H1 (cell line): ENCODE results near the gene CSRNP3. TPM values are rescaled to one million over a fixed set of nuclear protein-coding genes. Genes with fewer than 3 reads are reported as not detected.

Source experiments
- CTCF ChIA-PET: fragments of 300-600 bp; sonication (Branson Sonifier 250); formaldehyde crosslinking; loops from one replicate; lab custom pipeline; 2021; ENCODE audit not compliant: partially characterized antibody; lab: Charles Lee
- POLR2A ChIA-PET: fragments of 300-600 bp; sonication (Branson Sonifier 250); formaldehyde crosslinking; loops from one replicate; lab custom pipeline; 2021; ENCODE audit warnings: inconsistent platforms; ENCODE audit not compliant: partially characterized antibody; lab: Charles Lee
- DNase-seq, 2 experiments: peaks; one replicate each; pipeline versions ENCODE4 v3.0.0 to v3.0.0-alpha.2; 2010 to 2022; ENCODE audit warnings: low spot score in 2 of 2, low read depth in 1 of 2, mixed read lengths in 1 of 2
- FAIRE-seq: peaks from 2 replicates; lab custom pipeline; 2011; peaks lifted over from hg19 to GRCh38; lab: Jason Lieb, UNC
- H2AFZ ChIP-seq: 2 replicates; pipeline ENCODE4 v1.8.1; 2012; ENCODE audit warnings: low read length, inconsistent platforms
- H2AK5ac ChIP-seq: 2 replicates; pipeline ENCODE4 v1.6.1; 2013; ENCODE audit warnings: low read depth, low read length
- H2BK120ac ChIP-seq: replicated peaks from 2 replicates; pipeline ENCODE3; 2013; ENCODE audit warnings: low read depth, low read length, inconsistent platforms
- H2BK12ac ChIP-seq: 2 replicates; pipeline ENCODE4 v1.6.1; 2013; ENCODE audit warnings: low read depth, low read length
- H2BK15ac ChIP-seq: 2 replicates; pipeline ENCODE4 v1.6.1; 2013; ENCODE audit warnings: low read length
- H2BK20ac ChIP-seq: 2 replicates; pipeline ENCODE4 v1.6.1; 2013; ENCODE audit warnings: low read length
- H2BK5ac ChIP-seq: 2 replicates; pipeline ENCODE4 v1.6.1; 2013; ENCODE audit warnings: low read depth, low read length
- H3K14ac ChIP-seq: 2 replicates; pipeline ENCODE4 v1.6.1; 2013; ENCODE audit warnings: inconsistent platforms; ENCODE audit not compliant: insufficient read length
- H3K18ac ChIP-seq: 2 replicates; pipeline ENCODE4 v1.6.1; 2013; ENCODE audit warnings: low read length; ENCODE audit errors: extremely low read depth
- H3K23ac ChIP-seq: 2 replicates; pipeline ENCODE4 v1.6.1; 2013; ENCODE audit warnings: inconsistent platforms; ENCODE audit not compliant: insufficient read length
- H3K23me2 ChIP-seq: 2 replicates; pipeline ENCODE4 v1.6.1; 2013; ENCODE audit warnings: low read depth, low read length
- H3K27ac ChIP-seq: 2 replicates; pipeline ENCODE4 v1.6.1; 2011; ENCODE audit warnings: low read depth, low read length, inconsistent platforms
- H3K27me3 ChIP-seq, 4 experiments: replicated peaks in 1 of 4; 1 replicate in 1 of 4; 2 replicates in 3 of 4; pipeline versions ENCODE4 v1.6.1 to v1.8.1; 2011 to 2013; ENCODE audit warnings: low read length in 3 of 4, mild to moderate bottlenecking in 3 of 4, inconsistent platforms in 2 of 4, mixed read lengths in 2 of 4, moderate library complexity in 1 of 4; ENCODE audit not compliant: control insufficient read depth in 3 of 4, insufficient read depth in 3 of 4; ENCODE audit errors: extremely low read depth in 1 of 4
- H3K36me3 ChIP-seq, 4 experiments: 2 replicates each; pipeline versions ENCODE4 v1.6.1 to v1.8.1; 2011 to 2013; ENCODE audit warnings: mild to moderate bottlenecking in 4 of 4, low read length in 3 of 4, moderate library complexity in 2 of 4, control low read depth in 1 of 4, inconsistent platforms in 1 of 4; ENCODE audit not compliant: insufficient read depth in 4 of 4, control insufficient read depth in 2 of 4
- H3K4ac ChIP-seq: replicated peaks from 2 replicates; pipeline ENCODE3; 2013; ENCODE audit warnings: low read length, low read depth, mixed read lengths, inconsistent platforms; ENCODE audit not compliant: insufficient read length
- H3K4me1 ChIP-seq, 4 experiments: replicated peaks in 1 of 4; 1 replicate in 1 of 4; 2 replicates in 3 of 4; pipeline versions ENCODE4 v1.6.1 to v1.8.1; 2011 to 2013; ENCODE audit warnings: low read length in 3 of 4, inconsistent platforms in 2 of 4, mixed read lengths in 1 of 4; ENCODE audit not compliant: insufficient read depth in 4 of 4, control insufficient read depth in 3 of 4
- H3K4me2 ChIP-seq, 2 experiments: 2 replicates each; pipeline versions ENCODE4 v1.6.1 to v1.8.1; 2011 to 2013; ENCODE audit warnings: low read depth in 2 of 2, low read length in 2 of 2, control low read depth in 1 of 2, inconsistent platforms in 1 of 2, mild to moderate bottlenecking in 1 of 2; ENCODE audit not compliant: insufficient read depth in 1 of 2
- H3K4me3 ChIP-seq, 4 experiments: fragments of 200-600, 300-600 bp in 1 of 4; sonication (generic), shearing (Covaris generic), sonication (Bioruptor Twin) in 1 of 4; 2 replicates each; pipeline versions ENCODE4 v1.5.1 to v1.8.1; 2011 to 2016; ENCODE audit warnings: low read length in 4 of 4, low read depth in 3 of 4, control low read depth in 2 of 4, inconsistent platforms in 2 of 4, mild to moderate bottlenecking in 2 of 4, mixed read lengths in 1 of 4, moderate library complexity in 1 of 4; ENCODE audit not compliant: insufficient read depth in 2 of 4; ENCODE audit errors: extremely low read depth in 1 of 4
- H3K56ac ChIP-seq: replicated peaks from 2 replicates; pipeline ENCODE3; 2013; ENCODE audit warnings: low read depth, mild to moderate bottlenecking, mixed read lengths, low read length, inconsistent platforms; ENCODE audit not compliant: insufficient read length
- H3K79me1 ChIP-seq: 2 replicates; pipeline ENCODE4 v1.6.1; 2013; ENCODE audit warnings: low read depth, low read length, control low read depth
- H3K79me2 ChIP-seq, 2 experiments: 2 replicates each; pipeline versions ENCODE4 v1.6.1 to v1.8.1; 2012 to 2013; ENCODE audit warnings: low read length in 2 of 2, mild to moderate bottlenecking in 2 of 2, inconsistent platforms in 1 of 2; ENCODE audit not compliant: insufficient read depth in 2 of 2, control insufficient read depth in 1 of 2
- H3K9ac ChIP-seq, 4 experiments: replicated peaks in 1 of 4; 1 replicate in 1 of 4; 2 replicates in 3 of 4; pipeline versions ENCODE4 v1.6.1 to v1.8.1; 2011 to 2013; ENCODE audit warnings: low read depth in 3 of 4, low read length in 3 of 4, control low read depth in 2 of 4, mild to moderate bottlenecking in 2 of 4, moderate library complexity in 2 of 4, inconsistent platforms in 1 of 4; ENCODE audit errors: extremely low read depth in 1 of 4
- H3K9me3 ChIP-seq, 2 experiments: 2 replicates each; pipeline versions ENCODE4 v1.6.1 to v1.8.1; 2012 to 2013; ENCODE audit warnings: mild to moderate bottlenecking in 2 of 2, moderate library complexity in 2 of 2, control low read depth in 1 of 2, inconsistent platforms in 1 of 2, low read depth in 1 of 2, low read length in 1 of 2, mixed read lengths in 1 of 2; ENCODE audit not compliant: insufficient read depth in 2 of 2
- H4K20me1 ChIP-seq, 2 experiments: replicated peaks in 1 of 2; 2 replicates each; pipeline versions ENCODE3 to v1.8.1; 2011 to 2013; ENCODE audit warnings: inconsistent platforms in 2 of 2, low read length in 2 of 2, mild to moderate bottlenecking in 1 of 2; ENCODE audit not compliant: insufficient read depth in 2 of 2, control insufficient read depth in 1 of 2
- H4K5ac ChIP-seq: 2 replicates; pipeline ENCODE4 v1.6.1; 2013; ENCODE audit warnings: low read length, low read depth, mixed read lengths, inconsistent platforms; ENCODE audit not compliant: insufficient read length
- H4K8ac ChIP-seq: 2 replicates; pipeline ENCODE4 v1.8.0; 2013; ENCODE audit warnings: mild to moderate bottlenecking, moderate library complexity, low read length, inconsistent platforms; ENCODE audit not compliant: insufficient read depth; ENCODE audit errors: extremely low read depth
- H4K91ac ChIP-seq: replicated peaks from 2 replicates; pipeline ENCODE3; 2013; ENCODE audit warnings: low read length, mixed read lengths, inconsistent platforms; ENCODE audit not compliant: insufficient read length
- CBX8 ChIP-seq: fragments of 300-800, 300-1000 bp; sonication (generic); IDR thresholded peaks from 2 replicates; pipeline ENCODE4 v1.7.1; 2016; ENCODE audit warnings: low read depth, low read length, borderline replicate concordance
- CEBPB ChIP-seq: IDR thresholded peaks from 2 replicates; pipeline ENCODE4 v1.6.1; 2012; ENCODE audit warnings: low read depth, low read length
- CHD1 ChIP-seq: IDR thresholded peaks from 2 replicates; pipeline ENCODE4 v1.6.1; 2012; ENCODE audit warnings: low read depth, low read length, improper control_type of control experiment
- MAFK ChIP-seq: IDR thresholded peaks from 2 replicates; pipeline ENCODE4 v1.6.1; 2012; ENCODE audit warnings: low read depth, mild to moderate bottlenecking, improper control_type of control experiment, low read length
- POU5F1 ChIP-seq: IDR thresholded peaks from 2 replicates; pipeline ENCODE4 v1.6.1; 2011; ENCODE audit warnings: low read depth, mild to moderate bottlenecking, low read length, moderate library complexity
- RBBP5 ChIP-seq: IDR thresholded peaks from 2 replicates; pipeline ENCODE4 v1.7.1; 2012; ENCODE audit warnings: low read depth, mild to moderate bottlenecking, inconsistent platforms, low read length, moderate library complexity, borderline replicate concordance
- TAF1 ChIP-seq: IDR thresholded peaks from 2 replicates; pipeline ENCODE4 v1.6.1; 2011; ENCODE audit warnings: mild to moderate bottlenecking, low read depth, low read length
- WGBS, 2 experiments: shearing (Covaris generic) in 1 of 2; methylation state at CpG; one replicate each; pipeline versions ENCODE4 v1.1.6 to v1.1.7; 2013 to 2015; ENCODE audit warnings: low lambda C conversion rate in 2 of 2, mixed read lengths in 2 of 2, inconsistent platforms in 1 of 2, low coverage in 1 of 2, missing lambda C conversion rate in 1 of 2; ENCODE audit not compliant: insufficient replicate concordance in 2 of 2, insufficient coverage in 1 of 2, insufficient read length in 1 of 2; ENCODE audit errors: extremely low coverage in 1 of 2, missing lambda C conversion rate in 1 of 2; 5-methylcytosine and 5-hydroxymethylcytosine counted together
- polyA plus RNA-seq, 7 experiments: library from polyadenylated mRNA; depleted of rRNA in 3 of 7; stranded (reverse) in 5 of 7; unstranded in 2 of 7; fragments of >200 nt in 5 of 7; fragments of 200-250 nt in 2 of 7; gene quantifications; 1 replicate in 5 of 7; 2 replicates in 1 of 7; 4 replicates in 1 of 7; pipeline versions ENCODE4 v1.2.1 to v1.2.3, GENCODE V29; 2011 to 2013; ENCODE audit warnings: missing spikeins in 2 of 7, mixed read lengths in 2 of 7
- total RNA-seq: library from RNA; stranded (reverse); fragmentation: NEBNext Ultra II Directional; extraction: Animal tissue kit (Norgen Biotek cat#: 25700); gene quantifications from 2 replicates; pipeline ENCODE4 v1.2.1, GENCODE V29; 2021
- TF ChIP-seq, protein P1 (sequence below): IDR thresholded peaks from 2 replicates; pipeline ENCODE4 v1.6.1; 2012; ENCODE audit warnings: inconsistent platforms
- TF ChIP-seq, protein P2 (sequence below), 3 experiments: IDR thresholded peaks; 1 replicate in 2 of 3; 2 replicates in 1 of 3; pipeline versions ENCODE4 v1.5.1 to v1.6.1; 2011; ENCODE audit warnings: low read length in 3 of 3, mild to moderate bottlenecking in 3 of 3, inconsistent platforms in 2 of 3, low read depth in 1 of 3, moderate library complexity in 1 of 3; ENCODE audit not compliant: insufficient read depth in 1 of 3; ENCODE audit errors: control extremely low read depth in 1 of 3

Gene CSRNP3
- total and polyA plus RNA-seq, 2 of the 8 experiments (the other 6 are each of a cell fraction or from before 2014, with no cell fraction given), result 1.3 to 6.5 TPM

DNA sequence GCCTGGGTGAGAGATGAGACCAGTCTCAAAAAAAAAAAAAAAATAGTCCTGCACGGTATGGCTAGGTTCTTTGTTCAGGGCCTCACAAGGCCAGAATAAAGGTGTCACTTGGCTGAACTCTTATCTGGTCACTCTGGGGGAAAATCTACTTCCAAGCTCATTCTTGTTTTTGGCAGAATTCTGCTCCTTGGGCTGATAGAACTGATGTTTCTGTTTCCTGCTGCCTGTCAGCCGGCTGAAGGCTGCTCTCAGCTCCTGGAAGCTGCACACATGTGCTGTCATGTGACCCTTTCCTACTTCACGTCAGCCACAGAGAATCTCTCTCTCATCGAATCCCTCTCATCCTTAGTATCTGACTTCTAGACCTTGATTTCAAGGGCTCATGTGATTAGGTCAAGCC, 10.4 kb downstream of the CSRNP3 start:
- Histone ChIP-seq H3K27me3 (no peaks in the 10 kb centered on the region), H3K56ac (no peak overlapping the region), H4K91ac (no peak overlapping the region), H3K9ac (no peak overlapping the region), H3K4me2 (no peak overlapping the region), H2BK12ac (no peak overlapping the region), H2AK5ac (no peak overlapping the region), H3K36me3 (no peaks in the 10 kb centered on the region), H2BK15ac (no peak overlapping the region), H3K79me2 (peaks cover 0 to 4% of the 10 kb centered on the region in 2 experiments; a peak in 1 of 4 replicates), H3K4ac (no peak overlapping the region), H3K18ac (no peak overlapping the region), H3K9me3 (no peaks in the 10 kb centered on the region; a peak in 1 of 4 replicates), H3K23ac (no peak overlapping the region), H3K4me3 (no peak overlapping the region), H2AFZ (no peak overlapping the region), H2BK20ac (no peak overlapping the region), H3K27ac (no peak overlapping the region), H4K20me1 (peaks cover 0 to 2% of the 10 kb centered on the region in 2 experiments), H2BK120ac (no peak overlapping the region), H3K79me1 (peaks cover 2% of the 10 kb centered on the region; the same call in 1 of the 2 replicates), H2BK5ac (no peak overlapping the region), H3K14ac (no peak overlapping the region), H3K4me1 (no peaks in the 10 kb centered on the region), H4K5ac (no peak overlapping the region), H4K8ac (no peak overlapping the region), H3K23me2 (no peaks in the 10 kb centered on the region)
- FAIRE-seq (no peak), DNase-seq (no peak)
- ChIA-PET CTCF (interaction anchor here (2.1 kb wide), 1 partner anchor 77 kb away, joined by 11 read pairs; no protein-coding TSS in a partner anchor), POLR2A (no interaction called here)
- TF ChIP-seq CHD1 (no peak), CBX8 (no peak), TAF1 (no peak), MAFK (no peak), RBBP5 (no peak), CEBPB (no peak), POU5F1 (no peak)
- TF ChIP-seq, protein P1, sequence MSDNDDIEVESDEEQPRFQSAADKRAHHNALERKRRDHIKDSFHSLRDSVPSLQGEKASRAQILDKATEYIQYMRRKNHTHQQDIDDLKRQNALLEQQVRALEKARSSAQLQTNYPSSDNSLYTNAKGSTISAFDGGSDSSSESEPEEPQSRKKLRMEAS, result no peak
- TF ChIP-seq, protein P2, sequence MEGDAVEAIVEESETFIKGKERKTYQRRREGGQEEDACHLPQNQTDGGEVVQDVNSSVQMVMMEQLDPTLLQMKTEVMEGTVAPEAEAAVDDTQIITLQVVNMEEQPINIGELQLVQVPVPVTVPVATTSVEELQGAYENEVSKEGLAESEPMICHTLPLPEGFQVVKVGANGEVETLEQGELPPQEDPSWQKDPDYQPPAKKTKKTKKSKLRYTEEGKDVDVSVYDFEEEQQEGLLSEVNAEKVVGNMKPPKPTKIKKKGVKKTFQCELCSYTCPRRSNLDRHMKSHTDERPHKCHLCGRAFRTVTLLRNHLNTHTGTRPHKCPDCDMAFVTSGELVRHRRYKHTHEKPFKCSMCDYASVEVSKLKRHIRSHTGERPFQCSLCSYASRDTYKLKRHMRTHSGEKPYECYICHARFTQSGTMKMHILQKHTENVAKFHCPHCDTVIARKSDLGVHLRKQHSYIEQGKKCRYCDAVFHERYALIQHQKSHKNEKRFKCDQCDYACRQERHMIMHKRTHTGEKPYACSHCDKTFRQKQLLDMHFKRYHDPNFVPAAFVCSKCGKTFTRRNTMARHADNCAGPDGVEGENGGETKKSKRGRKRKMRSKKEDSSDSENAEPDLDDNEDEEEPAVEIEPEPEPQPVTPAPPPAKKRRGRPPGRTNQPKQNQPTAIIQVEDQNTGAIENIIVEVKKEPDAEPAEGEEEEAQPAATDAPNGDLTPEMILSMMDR (IDR thresholded peaks at IDR 0.05; ENCODE audit: control extremely low read depth in 1 of 3, insufficient read depth in 1 of 3, low read depth in 1 of 3, low read length in 3 of 3), result no peak
- 81% methylated on average over 4 of the region's 4 CpGs; no CpG with 5 or more reads in 1 of the 2 experiments for WGBS, 2 experiments
